ENCODE data around the gene KSR2. TPM values are rescaled to one million over a fixed set of nuclear protein-coding genes. Genes with fewer than 3 reads are reported as not detected.

The KSR2 gene
- total and polyA plus RNA-seq, 2 of the 13 experiments (the other 11 are each of a cell fraction or from before 2014, with no cell fraction given): 0.02 TPM; not detected in 1

GRCh38 chr12:118016424-118017264, 47.9 kb upstream of the KSR2 start, which contains the start of gene RFC5 (continued):
- 0 out of 2 replicates have a peak, but pooled peaks have one; percentile 73 for TF ChIP-seq ZNF501 (CRISPR knock-in tag; IDR thresholded peaks at IDR 0.05)
- no peak for TF ChIP-seq FOXK2 (IDR thresholded peaks at IDR 0.05)
- peak; percentile 34; the same call in 1 of the 2 replicates for TF ChIP-seq FOXO1 (CRISPR knock-in tag; IDR thresholded peaks at IDR 0.05)
- TF ChIP-seq ETV5 (CRISPR knock-in tag; IDR thresholded peaks at IDR 0.05; ENCODE audit: borderline replicate concordance): peak; percentile 72
- peak; percentile 85 for TF ChIP-seq SPEN (CRISPR knock-in tag; IDR thresholded peaks at IDR 0.05; ENCODE audit: low read depth)
- TF ChIP-seq ZFP41 (CRISPR knock-in tag; IDR thresholded peaks at IDR 0.05; ENCODE audit: borderline replicate concordance): peak; percentile 87; the same call in 1 of the 2 replicates
- 0 out of 2 replicates have a peak, but pooled peaks have one; percentile 31 for TF ChIP-seq ZNF136 (CRISPR knock-in tag; IDR thresholded peaks at IDR 0.05; ENCODE audit: low read depth)
- peak; percentile 76; the same call in 1 of the 2 replicates for TF ChIP-seq MYC (CRISPR knock-in tag; IDR thresholded peaks at IDR 0.05; ENCODE audit: borderline replicate concordance)
- TF ChIP-seq DBP (CRISPR knock-in tag; IDR thresholded peaks at IDR 0.05; ENCODE audit: not compliant biosample characterization): no peak
- no peak for TF ChIP-seq NCOR1 (IDR thresholded peaks at IDR 0.05; ENCODE audit: borderline replicate concordance, low read length)
- no peak for TF ChIP-seq SMARCC2 (IDR thresholded peaks at IDR 0.05)
- no peak for TF ChIP-seq SNAPC2 (CRISPR knock-in tag; IDR thresholded peaks at IDR 0.05)
- no peak for TF ChIP-seq ZMYM3 (CRISPR knock-in tag; IDR thresholded peaks at IDR 0.05)
- TF ChIP-seq KAT7 (CRISPR knock-in tag; IDR thresholded peaks at IDR 0.05; ENCODE audit: borderline replicate concordance): peak; percentile 96; the same call in 1 of the 2 replicates
- no peak for TF ChIP-seq ZNF616 (CRISPR knock-in tag; IDR thresholded peaks at IDR 0.05; ENCODE audit: low read depth)
- TF ChIP-seq THAP11 (CRISPR knock-in tag; IDR thresholded peaks at IDR 0.05): peak; percentile 85
- TF ChIP-seq ELK4 (CRISPR knock-in tag; IDR thresholded peaks at IDR 0.05; ENCODE audit: borderline replicate concordance): no peak; the same call in 1 of the 2 replicates
- TF ChIP-seq ZUFSP (CRISPR knock-in tag; IDR thresholded peaks at IDR 0.05; ENCODE audit: borderline replicate concordance): no peak
- no peak for TF ChIP-seq ZNF615 (CRISPR knock-in tag; IDR thresholded peaks at IDR 0.05; ENCODE audit: borderline replicate concordance)
- TF ChIP-seq ZFP37 (CRISPR knock-in tag; IDR thresholded peaks at IDR 0.05; ENCODE audit: borderline replicate concordance): no peak
- no peak for TF ChIP-seq ZC3H4 (CRISPR knock-in tag; IDR thresholded peaks at IDR 0.05; ENCODE audit: borderline replicate concordance)
- no peak for TF ChIP-seq MLX (CRISPR knock-in tag; IDR thresholded peaks at IDR 0.05)
- TF ChIP-seq ZFX (CRISPR knock-in tag; IDR thresholded peaks at IDR 0.05; ENCODE audit: low read depth): peak; percentile 85
- no peak for TF ChIP-seq TCF7 (IDR thresholded peaks at IDR 0.05; ENCODE audit: low read depth)
- TF ChIP-seq RBM39 (IDR thresholded peaks at IDR 0.05; ENCODE audit: low read depth, low read length, poor library complexity, severe bottlenecking): peak; percentile 50

Data from HepG2 (cell line).